HG02763 (cell line): ENCODE data around the gene FAM78B.

Source experiments
- ATAC-seq: cut with Tn5 transposase; IDR thresholded peaks from one replicate; pipeline ENCODE4 v1.9.1; 2021; ENCODE audit warnings: mild to moderate bottlenecking, moderate library complexity; ENCODE audit not compliant: unreplicated experiment

FAM78B gene

DNA sequence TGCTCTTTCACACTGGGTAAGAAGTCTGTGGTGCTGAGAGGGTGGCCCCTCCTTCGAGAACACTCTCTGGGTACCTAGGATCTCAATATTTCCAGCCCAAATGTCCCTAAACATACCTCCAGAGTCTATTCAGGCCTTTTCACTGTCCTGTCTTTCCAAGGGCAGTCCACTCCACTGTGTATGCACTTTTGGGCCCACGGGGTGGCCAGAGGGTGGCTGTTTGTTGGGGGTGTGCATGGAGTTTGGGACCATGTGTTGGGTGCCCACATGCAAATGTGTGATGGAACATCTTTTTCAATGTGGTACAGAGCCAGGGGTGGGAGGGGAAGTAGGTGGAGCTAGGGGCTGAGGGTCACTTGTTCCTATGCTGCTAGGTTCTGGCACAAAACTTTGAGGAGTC, 87.5 kb downstream of the FAM78B start:
- ATAC-seq = no peak

DNA sequence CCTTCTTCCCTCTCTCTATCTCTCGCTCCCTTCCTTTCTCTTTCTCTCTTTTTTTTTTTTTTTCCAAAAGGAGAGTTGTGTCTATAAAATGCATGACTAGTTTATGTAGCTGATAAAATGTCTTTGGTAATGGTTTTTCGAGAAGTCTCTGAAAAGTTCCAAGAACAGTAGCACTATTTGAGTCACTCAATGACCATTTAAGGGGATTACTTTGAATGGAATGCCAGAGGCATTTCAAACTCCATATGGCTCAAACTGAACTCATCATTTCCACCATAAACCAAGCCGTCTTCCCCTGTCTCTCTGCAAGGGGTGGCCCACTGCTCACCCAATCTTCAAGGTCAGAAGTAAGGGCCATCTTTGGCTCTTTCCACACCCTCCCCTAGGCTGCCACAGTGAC, 93.3 kb downstream of the FAM78B start:
- ATAC-seq = no peak

DNA sequence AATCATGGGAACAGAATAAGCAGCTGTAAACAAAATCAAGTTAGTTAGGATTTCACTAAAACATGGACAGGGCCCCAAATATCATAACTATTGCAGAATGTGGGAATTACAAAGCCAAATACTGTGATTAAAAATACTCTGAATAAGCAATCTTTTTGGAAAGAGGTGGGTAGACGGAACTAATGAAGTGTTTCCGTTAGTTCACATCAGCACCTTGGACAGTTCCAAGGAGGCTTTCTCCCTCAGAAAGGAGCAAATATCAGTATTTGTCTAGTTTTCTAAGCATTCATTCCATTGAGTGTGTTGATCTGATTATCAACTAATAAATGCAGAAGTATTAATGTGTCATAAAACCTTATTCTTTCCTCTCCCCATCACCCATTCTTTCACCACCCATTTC, 97.4 kb downstream of the FAM78B start:
- ATAC-seq = no peak

DNA sequence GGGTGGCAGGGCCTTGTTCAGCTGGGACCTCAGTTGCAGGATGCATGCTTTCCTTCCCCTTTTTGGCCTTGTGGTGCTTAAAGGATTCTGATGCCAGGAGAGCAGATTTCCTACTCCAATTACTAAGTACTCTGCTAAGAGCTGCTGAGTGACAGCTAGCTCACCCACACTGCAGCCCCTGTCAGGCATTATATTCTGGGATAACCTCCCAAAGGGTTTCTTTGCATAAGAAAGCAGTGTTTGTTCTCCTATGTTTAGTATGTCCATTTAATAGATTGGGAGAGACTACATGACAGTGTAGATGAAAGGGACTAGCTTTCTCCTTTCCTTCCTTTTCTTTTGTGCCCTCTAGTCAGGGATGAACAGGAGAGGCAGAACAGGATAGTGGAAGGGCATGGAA, 100.7 kb downstream of the FAM78B start:
- no peak for ATAC-seq

DNA sequence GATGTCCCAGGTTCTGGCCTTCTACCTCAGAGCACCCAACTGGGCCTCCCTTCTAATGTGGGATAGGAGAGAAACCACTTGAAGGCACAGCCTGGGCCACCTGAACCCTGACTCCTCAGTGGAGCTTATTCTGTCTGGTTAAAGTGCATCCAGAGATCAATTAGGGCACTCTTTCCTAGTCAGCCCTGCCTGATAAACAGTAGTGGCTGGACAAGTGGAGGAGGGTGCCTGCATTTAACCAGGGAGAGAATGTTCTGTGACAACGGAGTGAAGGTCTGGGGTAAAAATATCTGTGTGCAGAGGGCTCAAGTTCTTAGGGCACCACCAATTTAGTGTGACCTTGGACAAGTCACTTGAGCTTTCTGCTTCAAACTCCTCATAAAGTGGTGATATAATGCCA, 101.8 kb downstream of the FAM78B start:
- ATAC-seq = no peak

DNA sequence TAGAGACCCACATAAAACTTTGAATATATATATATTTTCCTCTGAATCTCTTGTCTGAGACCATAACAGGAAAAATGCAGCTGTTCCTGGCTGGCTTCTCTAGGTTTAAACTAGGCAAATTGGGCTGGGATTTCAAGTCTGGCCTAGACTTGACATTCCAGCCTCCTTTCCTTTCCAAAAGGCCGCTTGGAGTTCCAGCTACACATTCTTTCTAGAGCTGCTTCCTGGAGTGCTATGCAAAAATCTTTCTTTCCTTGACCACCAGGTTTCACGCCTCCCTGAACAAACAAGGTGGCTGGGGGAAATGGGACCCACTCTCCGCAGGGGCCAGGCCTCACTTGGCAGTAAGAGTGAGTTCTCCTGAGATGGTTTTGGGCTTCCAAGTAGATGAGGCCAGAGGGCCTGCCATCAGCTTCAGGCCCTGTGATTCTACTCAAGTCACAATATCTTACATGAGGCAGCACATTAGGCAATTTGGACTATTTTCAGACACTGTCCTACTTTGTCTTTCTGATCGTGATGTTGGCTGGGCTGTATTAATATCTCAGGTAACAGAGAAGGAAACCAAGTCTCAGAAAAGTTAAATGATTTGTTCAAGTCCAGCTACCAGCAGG, 102.4 kb downstream of the FAM78B start:
- ATAC-seq = no peak

DNA sequence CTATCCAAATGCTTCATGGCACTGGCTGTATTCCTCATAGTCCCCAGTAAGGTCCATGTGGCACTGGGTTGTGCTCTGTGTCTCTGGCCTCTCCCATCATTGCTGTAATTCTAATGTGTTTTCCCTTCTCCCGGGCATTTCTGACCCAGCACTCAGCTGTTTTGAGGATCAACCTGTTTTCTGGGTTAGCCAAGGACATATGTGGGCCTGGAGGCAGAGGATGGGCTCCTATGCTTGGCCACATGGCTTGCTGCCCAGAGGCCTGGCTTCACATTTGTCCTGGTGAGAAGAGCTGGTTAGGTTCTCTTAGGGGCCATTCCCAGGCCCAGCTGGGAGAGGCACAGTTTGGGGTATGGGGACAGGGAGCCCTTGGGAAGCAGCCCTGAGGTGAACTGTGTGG, 103.1 kb downstream of the FAM78B start:
- no peak for ATAC-seq

DNA sequence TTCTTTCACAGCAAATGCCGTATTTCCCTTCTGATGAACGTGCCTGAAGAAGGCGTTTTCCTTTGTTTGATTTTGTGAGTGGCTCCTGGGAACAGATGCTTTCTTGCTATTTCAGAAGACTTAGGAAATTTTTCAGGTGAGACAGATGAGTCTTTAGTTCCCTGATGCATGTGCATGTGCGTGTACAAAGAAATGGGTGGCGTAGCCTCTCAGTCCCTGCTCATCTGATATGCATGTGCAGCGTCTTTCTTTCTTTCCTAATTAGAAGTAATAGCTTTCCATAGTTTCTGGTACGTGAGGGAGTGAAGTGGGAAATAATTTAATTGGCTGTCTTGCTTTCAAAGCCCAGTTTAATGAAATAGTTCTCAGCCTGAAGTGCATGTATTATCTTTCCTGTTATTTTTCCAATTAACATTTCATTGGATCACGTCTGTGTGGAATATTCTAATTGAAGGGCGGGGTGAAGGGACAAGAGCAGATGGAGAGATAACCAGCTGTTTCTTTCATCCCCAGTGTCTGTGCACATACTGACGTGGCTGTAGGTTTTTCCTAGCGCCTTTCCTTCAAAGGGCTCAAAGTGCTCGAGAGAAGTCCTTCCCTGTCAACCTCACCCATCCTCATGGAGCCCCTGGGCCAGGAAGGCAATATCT, 104.3 kb downstream of the FAM78B start:
- no peak for ATAC-seq

DNA sequence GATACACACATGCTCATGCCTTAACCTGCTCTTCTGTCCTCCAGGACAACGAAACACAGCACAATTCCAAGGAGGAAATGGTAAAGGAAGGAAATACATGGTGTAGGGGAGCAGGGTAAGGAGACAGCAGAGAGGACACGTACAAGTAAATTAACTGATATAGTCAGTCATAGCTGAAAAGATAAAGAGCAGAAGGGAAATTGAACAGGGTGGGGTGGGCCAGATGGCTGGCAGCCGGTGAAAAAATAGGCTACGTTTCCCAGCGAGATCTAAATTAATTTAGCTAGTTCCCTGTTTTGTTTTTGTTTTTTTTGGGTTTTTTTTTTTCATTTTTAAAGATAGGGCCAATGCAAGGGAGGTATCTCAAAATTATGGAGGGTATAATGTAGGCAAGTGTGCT, 109.2 kb downstream of the FAM78B start:
- ATAC-seq = no peak

DNA sequence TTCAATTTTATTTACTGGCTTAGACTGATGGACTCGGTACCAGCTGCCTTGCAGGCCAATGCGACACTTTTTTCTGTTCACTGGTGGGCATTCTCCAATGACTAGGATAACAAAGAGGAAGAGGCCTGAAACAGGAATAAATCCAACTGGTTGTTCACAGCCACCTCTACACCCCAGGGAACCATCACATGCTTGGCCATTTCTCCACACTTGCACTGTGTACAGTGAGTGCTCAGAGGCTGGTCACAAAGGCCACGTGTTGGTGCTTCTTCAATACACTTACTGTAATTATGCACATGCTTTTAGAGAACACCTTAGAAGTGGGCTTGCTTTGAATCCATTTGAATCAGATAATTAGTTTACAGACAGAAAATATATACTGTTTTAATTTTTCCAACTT, 113.4 kb downstream of the FAM78B start:
- ATAC-seq = no peak

DNA sequence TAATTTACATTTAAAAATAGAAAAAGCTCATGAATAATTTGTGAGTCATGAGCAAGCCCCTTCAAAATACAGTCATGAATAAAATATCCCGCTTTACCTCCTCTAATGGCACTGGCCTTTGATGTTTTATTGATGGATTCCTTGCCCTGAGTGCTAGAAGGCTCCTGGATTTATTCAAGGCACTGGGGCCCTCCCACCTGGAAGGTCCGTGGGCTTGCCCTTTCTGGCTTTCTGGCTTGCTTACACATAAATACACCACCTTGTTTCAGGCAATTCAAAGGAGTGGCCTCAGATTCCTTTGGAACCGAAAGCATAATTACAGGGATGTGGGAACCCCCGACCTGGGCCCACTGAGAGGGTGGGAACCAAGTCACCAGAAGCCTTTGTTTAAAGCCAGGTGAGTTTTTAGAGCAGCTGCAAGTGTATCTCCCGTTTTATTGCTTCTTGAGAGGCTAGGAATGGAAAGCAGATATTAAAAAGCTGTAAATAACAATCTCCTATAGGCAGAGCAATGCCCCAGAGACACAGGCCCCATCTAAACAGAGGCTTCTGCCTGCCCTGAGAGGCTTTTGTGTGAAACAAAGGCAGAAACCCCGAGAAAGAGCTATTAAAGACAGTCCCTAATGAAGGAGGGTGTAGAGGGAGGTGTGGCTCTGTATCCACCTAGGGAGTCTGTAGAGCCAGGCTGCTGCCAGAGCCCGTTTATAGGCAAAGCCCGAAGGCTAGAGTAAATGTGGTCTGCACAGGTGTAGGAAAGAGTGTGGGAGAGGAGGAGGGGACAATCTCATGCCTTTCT, 126.4 kb downstream of the FAM78B start:
- ATAC-seq = no peak

DNA sequence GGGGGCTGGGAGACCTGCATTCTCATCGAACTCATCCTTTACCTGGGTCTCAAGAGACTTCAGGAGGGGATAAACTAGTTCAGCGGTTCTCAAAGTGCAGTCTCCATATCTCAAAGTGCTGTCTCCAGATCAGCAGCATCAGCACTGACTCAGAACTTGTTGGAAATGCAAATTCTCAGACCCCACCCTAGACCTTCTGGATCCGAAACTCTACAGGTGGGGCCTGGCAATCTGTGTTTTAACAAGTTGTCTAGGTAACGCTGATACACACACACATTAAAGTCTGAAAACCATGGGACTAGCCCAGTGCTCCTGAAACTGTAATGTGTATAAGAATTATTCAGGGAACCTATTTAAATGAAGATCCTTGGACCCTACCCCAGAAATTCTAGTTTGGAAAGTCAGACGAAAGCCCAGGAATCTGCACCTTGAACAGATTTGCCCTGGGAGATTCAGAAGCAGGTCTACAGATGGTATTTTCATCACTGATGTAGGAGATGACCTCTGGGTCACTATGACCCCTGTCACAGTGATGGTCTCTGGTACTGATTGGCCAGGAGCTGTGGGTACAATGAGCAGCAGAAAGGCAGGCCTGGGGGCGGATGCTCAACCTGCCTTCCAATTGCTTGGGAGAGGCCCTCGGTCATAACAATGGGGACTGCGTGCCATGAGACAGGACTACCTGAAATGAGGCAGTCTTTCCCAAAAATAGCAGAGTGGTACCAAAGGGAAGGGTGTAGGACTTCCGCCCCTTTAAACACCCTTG, 127.2 kb downstream of the FAM78B start:
- ATAC-seq = no peak

DNA sequence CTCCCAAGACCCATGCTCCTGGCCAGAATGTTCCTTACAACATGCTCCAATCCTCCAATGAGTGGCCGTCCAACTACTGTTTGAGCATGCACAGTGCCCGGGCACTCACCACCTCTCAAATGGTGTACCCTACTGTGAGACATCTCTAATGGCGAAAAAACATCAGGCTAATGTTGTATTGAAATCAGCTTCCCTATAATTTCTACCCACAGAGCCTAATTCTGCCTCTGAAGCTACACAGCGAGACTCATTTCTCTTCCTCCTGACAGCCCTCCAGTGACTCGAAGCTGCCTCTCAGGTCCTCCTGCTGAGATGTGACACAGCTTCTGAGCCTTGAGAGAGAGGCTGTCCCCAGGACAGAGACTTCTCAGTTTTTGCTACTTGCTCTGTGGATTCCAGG, 130.7 kb downstream of the FAM78B start:
- ATAC-seq = no peak

DNA sequence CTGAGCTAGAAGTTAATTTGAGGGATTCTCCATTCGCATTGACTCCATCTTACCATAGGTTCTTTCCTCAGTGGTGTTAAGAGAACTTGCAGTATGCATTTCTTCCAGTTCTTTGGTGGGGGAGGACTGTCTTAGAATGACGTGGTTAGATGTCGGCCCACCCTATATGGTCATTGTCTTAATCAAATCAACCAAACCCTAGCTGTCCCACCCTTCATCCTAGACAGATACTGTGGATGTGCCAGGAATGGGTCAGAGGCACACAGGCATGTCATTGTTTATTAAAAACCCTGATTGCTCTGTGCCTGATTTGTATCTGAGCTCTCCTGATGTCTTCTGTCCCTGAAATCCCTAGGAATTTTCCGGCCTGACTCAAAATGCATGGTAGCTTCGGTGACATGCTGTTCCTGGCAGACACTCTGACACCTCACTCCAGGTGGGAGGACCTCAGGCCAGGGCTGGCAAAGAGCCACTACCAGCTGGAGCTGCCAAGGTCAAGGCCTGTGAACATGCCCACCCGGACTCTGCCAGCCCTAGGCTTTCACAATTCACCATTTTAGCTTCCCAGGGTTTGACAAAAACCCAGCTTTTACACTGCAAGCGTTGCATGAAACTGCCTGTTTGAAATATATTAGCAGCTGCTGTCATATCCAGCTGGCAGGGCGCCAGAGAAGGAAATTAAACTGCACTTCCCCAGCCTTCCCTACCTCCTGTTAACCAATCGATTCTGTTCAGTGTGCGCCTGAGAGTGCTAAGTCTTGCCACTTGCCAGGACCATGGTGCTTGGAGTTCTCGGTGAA, 134.0 kb downstream of the FAM78B start:
- no peak for ATAC-seq

DNA sequence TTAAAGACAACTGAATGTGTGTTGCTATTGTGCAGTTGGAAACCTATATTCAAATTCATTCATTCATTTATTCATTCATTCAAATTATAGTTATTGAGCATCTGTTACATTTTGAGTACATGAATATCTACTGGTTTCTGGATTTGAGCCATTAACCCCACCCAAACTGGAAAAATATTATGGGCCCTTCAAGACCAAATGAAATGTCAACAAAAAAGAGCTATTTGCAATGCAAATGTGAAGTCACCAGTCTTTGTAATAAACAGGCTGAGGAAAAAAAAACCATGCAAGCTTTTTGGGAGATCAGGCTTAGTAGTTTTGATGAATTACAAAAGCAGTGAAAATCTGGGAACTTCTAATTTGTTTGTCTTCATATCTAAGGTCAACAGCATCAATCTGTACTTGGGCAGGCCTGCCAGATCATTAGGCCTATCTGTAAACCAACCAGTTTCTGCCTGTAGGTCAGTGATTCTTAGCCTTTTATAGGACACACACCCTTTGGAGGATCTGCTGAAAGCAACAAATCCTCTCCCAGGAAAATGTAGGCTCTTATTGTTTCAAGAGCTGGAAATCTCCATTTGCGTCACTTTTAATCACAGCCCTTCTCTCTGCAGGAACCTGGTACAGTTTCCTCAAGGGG, 134.7 kb downstream of the FAM78B start:
- no peak for ATAC-seq

DNA sequence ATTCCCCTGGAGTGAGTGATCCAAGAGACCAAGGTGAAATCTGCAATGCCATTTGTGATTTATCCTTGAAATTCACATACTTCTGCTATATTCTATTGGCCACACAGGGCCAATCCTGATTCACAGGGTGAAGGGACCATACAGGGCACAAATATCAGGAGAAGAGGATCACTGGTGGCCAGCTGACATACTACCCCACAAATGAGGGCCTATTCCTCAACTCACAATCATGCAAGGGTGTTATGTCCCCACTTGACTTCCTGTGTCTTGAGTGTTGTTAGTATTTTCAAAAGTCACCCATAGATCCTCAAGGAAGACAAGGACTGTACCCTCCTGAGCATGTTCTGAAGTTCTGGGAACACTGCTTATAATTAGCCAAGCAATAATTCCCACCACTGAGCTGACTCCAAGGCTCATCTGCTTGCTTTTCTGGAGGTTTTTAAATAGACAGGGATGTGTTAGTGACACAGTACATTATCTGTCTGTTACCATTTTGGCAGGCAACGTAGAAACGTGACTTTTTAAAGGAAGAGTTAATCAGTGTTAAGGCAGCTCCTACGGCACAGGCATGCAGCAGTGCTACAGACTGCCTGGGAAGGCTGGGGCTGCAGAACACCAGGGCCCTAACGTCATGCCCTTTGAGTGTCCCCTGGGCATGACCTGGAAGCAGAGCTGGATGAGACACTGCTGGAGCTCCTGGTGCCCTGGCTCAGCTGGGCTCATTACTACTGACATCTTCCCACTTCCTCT, 137.4 kb downstream of the FAM78B start:
- ATAC-seq = no peak

DNA sequence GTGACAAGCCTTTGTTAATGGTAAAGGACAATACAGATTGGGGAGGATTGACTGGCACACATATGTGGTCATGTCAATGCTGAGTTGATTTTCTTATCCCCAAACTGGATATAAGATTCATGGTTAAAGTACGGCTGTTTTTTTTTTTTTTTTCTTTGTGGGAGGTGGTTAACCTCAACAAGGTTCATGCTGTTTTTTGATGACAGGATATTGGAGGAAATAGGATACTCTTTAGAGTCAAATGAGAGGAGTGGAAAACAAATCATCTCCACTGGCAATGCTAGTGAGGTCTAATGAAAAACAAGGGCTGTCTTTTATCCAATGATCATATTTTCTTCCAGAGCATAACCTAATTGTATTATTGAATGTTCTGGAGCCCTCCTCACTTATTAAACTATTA, 140.2 kb downstream of the FAM78B start:
- ATAC-seq = no peak

DNA sequence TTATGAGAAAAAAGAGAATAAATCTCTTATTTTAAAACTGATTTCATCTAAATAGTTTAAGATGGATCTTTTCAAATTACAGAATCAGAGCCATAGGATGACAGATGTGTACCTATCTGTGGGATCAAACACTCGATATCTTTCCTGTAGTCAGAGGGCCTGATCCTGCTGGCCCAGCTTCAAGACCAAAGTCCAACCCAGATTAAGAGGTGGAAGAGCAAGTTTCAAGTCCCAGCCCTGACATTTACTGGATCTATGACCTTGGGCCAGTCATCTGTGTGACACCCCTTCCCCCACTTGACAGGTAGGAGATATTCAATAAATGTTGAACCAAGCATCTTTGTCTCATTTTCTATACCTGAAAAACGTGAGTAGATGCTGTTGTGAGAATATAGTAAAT, 140.7 kb downstream of the FAM78B start:
- ATAC-seq = no peak

DNA sequence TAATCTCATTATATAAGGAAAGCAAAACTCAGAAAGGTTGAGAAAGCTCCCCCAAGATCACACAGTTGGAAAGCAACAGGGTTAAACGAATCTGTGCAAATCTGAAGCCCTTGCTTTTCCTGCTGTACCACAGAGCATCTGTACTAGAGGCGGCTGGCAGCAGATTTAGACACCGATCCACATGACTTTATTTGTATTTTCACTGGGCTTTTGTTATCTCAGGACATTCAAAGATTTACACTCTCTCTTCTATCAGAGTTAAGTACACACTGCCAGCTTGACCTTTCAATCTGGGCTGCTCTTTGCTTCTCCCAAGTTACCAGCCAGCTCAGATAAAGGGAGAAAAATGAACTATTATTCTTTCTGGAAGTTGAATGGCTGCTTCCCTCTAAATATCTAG, 146.6 kb downstream of the FAM78B start:
- ATAC-seq = no peak
